Endometrial microvascular endothelial cells (primary cell): ENCODE results near the gene RASL11B. TPM values are rescaled to one million over a fixed set of nuclear protein-coding genes. Genes with fewer than 3 reads are reported as not detected.

Experiments used
- in situ Hi-C: cut with HindIII; loops from 2 replicates; pipeline ENCODE4 v1.10.0; 2017; ENCODE audit warnings: low sequenced_read_pairs, low pct_unique_long_range_greater_than_20kb; ENCODE audit errors: inconsistent ontology term
- total RNA-seq: library from RNA; depleted of rRNA; stranded (reverse); fragments of >200 nt; gene quantifications from one replicate; pipeline ENCODE4 v1.2.3, GENCODE V29; 2015; ENCODE audit errors: inconsistent ontology term

The RASL11B gene
- total RNA-seq, 1 donor from 2014 or later = not detected

DNA sequence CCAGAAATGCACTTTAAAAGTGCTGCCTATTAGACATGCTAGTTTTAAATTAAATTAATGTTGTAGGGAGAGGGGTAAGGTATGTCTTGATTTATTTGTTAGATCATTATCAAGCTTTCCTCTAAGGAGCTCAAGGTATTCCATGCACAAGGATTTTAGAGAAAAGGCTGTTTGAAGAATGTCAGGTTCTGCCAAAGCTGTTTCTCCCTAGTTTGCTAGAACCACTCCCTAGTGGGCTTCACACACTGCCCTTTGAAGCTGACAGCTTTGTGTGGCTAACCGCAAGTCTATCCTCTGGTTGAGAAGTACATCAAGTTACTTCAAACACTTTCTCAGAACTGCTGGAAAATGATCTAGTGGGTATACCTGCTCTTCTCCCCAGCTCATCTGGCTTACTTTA is 32.3 kb downstream of the RASL11B start:
- in situ Hi-C loops = no loop called here

DNA sequence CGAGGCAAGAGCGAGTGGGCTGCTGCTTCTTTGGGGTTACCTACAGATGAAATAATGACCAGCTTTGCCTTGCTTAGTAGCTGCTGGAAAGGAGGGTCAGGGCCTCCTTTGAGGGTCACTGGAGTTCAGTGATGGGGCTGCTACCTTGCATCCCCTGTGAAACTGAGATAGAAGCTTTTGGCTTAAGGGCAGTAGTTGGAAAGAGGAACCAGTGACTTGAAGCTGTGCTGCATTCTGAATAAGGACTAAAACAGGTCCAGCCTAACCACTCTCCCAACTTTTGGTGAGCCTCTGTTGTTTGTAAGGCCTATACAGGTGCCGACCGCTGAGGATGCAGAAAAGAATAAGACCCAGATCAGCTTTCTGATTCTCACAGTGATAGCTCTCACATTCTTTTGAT is 41.2 kb downstream of the RASL11B start:
- in situ Hi-C loops = no loop called here

DNA sequence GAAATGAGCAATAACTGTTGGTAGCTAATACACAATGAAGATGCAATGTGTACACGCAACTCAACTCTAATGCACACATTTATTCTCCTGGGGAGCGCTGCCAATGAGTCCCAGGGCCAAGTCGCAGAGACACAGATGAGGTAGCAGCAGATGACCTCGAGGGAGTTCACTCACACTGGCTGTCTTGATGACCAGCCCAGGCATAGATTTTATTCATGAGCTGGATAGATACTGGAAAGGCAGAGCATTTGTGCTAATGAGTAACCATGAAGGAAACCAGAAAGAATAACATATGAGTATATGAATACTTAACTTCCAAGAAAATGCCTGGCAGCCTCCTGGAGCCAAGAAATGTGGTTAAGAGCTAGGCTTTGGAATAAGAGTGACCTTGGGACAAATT is 42.3 kb downstream of the RASL11B start:
- in situ Hi-C loops = no loop called here

DNA sequence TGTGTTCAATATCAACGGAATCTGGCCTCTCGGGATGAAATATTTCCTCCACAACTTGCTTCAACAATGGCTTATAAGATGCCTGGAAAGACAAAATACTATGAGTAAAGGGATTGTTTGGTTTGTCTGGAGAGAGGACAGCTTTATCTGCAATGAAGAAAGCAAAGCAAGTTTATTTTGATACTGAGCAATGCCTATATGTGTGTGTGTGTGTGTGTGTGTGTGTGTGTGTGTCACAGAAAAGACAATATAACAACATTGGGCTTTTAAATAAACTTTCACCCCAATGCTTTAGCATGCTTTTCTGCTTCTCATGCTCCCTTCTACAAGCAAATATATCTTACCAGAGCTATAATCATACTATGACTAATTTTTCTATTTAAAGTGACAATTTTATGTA is 45.4 kb downstream of the RASL11B start:
- in situ Hi-C loops = no loop called here

DNA sequence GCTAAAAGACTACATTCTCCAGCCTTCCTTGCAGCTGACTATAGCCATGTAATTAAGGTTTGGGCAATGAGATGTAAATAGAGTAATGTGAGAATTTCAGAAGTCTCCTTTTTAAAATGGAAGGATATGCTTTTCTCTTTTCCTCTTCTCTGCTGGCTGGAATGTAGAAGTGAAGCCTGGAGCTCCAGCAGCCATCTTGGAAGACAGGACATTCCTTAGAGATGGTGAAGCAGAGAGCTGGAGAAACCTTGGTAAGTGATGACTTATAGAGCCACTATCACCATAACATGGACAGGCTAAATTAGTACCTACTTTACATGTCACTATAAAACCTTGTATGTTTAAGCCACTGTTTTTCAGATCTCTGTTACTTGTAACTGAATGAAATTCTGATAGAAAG is 48.0 kb downstream of the RASL11B start:
- in situ Hi-C loops = no loop called here

DNA sequence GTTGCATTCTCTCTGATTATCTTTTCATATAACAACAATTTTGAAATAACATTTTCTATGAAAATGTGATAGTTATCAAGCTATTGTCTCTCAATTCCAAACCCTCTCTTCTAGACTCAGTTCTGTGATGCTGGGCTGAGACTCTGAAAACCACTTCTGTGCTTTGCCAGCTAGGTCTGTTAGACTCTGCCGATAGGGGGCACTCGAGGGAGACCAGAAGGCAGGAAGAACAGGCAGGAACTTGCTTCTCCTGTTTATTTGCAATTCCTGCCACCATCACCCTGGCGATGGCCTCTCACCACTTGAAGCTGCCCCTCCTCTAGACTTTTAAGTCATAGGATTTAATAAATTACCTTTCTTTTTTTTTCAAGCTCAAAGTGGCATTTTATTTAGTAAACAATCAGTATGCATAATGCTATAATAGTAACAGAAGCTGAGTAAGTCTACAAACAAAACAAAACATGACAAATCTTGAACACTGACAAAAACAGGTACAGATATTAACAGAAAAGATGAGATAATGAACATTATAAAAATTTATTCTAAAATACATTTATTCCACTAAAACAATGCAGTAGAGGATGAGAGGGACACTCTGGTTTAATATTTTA is 49.7 kb downstream of the RASL11B start:
- in situ Hi-C loops = no loop called here

DNA sequence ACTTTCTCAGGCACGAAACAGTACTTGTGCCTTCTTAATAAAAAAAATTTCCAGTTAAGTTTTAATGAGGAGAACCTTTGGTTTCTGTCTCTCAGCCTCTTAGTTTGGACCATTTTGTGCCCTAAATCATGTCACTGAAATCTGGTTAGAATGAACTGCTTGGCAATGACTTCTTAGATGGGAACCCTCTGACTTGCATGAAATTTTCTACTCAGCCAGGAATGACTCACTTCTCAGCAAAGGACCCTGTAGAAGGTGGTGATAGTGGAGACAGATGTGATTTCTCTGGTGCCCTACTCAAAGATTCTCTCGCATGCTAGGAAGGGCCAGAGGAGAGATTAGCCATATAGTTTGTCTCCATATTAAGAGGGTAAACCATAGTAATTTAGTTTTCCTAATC is 50.5 kb downstream of the RASL11B start:
- in situ Hi-C loops = no loop called here

DNA sequence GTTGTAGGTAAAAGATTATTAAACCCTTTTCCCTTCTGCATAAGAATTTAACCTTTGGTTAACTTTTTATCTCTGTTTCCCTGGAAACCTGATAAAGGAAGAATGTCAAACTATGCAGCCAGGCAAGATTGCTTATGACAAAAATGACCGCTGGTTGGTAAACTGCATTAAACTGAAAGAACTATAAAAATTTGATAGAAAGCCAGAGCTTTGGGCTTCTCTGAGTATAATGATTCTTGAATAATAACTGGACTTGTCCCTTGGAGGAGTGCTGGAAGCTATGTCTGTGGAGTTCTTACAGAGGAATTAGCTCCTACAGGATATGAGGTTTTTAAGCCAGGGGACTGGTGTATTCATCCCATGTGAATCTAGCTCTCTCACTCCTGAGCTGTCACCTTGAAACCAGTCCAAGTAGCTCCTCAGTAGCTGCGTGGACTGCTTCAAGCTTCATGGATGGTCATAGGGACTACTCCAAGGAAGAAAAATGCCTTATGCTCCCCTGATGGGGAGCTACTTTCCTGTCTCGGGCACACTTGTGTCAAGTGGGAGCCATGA is 52.0 kb downstream of the RASL11B start:
- in situ Hi-C loops = no loop called here

DNA sequence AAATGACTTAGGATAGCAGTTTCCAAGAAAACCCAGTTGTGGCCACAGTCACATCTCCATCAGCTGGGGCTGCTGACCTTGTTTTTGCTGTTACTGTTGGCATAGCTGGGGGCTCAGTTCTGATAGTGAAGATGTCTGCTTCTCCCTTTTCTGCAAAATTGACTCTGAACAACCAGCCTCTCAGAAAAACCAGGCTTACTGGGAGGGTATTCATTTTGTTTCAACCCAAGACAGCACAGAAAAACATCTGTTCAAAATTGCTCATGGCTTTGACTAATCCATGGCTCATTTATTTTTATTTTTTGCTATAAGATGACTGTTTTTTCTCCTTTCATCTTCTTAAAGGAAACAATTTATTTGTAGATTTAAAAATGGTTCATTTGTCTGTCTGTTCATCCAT is 53.1 kb downstream of the RASL11B start:
- in situ Hi-C loops = no loop called here

DNA sequence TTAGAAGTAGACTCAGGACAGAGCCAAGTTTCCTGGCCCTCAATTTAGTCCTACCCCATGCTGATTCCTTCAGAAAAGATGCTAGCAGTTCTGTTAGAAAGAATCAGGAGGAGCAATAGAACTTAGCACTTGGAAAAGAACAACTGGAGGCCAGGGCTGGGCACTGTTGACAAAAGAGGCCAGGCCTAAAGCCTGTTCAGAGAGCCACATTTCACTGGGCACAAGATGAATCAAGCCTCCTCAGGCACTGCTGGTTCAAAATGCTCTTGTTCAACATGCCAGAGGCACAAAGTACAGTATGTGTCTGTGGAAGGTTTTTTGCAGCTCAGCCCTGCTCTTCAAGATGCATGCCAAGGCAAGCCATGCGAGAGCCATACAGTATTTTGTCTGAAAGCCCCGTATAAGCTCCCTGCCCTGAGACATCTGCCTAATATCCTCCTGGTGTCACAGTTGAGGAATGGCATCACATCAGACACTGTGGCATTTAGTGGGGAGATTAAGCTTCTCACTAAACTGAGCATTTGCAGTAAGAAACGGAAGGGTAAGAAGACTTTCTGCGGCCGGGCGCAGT is 53.7 kb downstream of the RASL11B start:
- in situ Hi-C loops = no loop called here

Other genes starting within 250 kb of the RASL11B start
- gene USP46, start 203.0 kb upstream of the RASL11B start, total RNA-seq = 15.1 TPM
- 0.46 TPM for gene ERVMER34-1, start 110.9 kb upstream of the RASL11B start, total RNA-seq